ENCODE data around the gene HSF2. TPM values are rescaled to one million over a fixed set of nuclear protein-coding genes. Genes with fewer than 3 reads are reported as not detected.
"Not testable (repeated sequence)": the region's sequence is repeated elsewhere in the genome, so short reads cannot be mapped to it uniquely, and the experiment has no call there.

HSF2 gene
- total RNA-seq, 4 donors from 2014 or later = 21.1 to 37.1 (median 30.7) TPM

GRCh38 chr6:122452509-122452908, 53.1 kb downstream of the HSF2 start:
- Histone ChIP-seq H3K36me3 (peaks cover 6 to 95% of the 10 kb centered on the region in 2 donors), H3K27me3 (no peaks in the 10 kb centered on the region), H3K27ac (no peak overlapping the region), H3K4me1 (peaks cover 0 to 27% (median 3%) of the 10 kb centered on the region in 3 donors), H3K9me3 (no peaks in the 10 kb centered on the region), H3K4me3 (no peak overlapping the region)
- 55 to 57% methylated on average over 1 of the region's 1 CpG for WGBS, 2 donors (ENCODE audit: low coverage in 1 of 2)
- no peak for ATAC-seq
- TF ChIP-seq POLR2A (IDR thresholded peaks at IDR 0.05) (no peak), POLR2AphosphoS5 (IDR thresholded peaks at IDR 0.05) (no peak), CTCF (IDR thresholded peaks at IDR 0.05) (no peak), EP300 (IDR thresholded peaks at IDR 0.05) (no peak)

GRCh38 chr6:122454673-122455072, 55.2 kb downstream of the HSF2 start:
- no peak for ATAC-seq
- Histone ChIP-seq H3K4me3 (no peak overlapping the region), H3K27me3 (no peaks in the 10 kb centered on the region), H3K36me3 (peaks cover 6 to 85% of the 10 kb centered on the region in 2 donors), H3K4me1 (peaks cover 4 to 49% (median 12%) of the 10 kb centered on the region in 3 donors), H3K9me3 (no peaks in the 10 kb centered on the region), H3K27ac (no peak overlapping the region)
- WGBS, 2 donors (ENCODE audit: low coverage in 1 of 2) = 85 to 100% methylated on average over 2 to 4 of the region's 4 CpGs
- TF ChIP-seq EP300 (IDR thresholded peaks at IDR 0.05) (no peak), POLR2AphosphoS5 (IDR thresholded peaks at IDR 0.05) (no peak), POLR2A (IDR thresholded peaks at IDR 0.05) (no peak), CTCF (IDR thresholded peaks at IDR 0.05) (no peak)

GRCh38 chr6:122455116-122455515, 55.7 kb downstream of the HSF2 start:
- WGBS, 2 donors (ENCODE audit: low coverage in 1 of 2) = 92 to 100% methylated on average over 1 of the region's 1 CpG
- peaks cover 6 to 81% of the 10 kb centered on the region in 2 donors for H3K36me3 ChIP-seq
- not testable (repeated sequence) for ATAC-seq, H3K9me3 ChIP-seq, H3K4me3 ChIP-seq, H3K27me3 ChIP-seq, H3K27ac ChIP-seq
- peaks cover 4 to 53% (median 12%) of the 10 kb centered on the region in 3 donors for H3K4me1 ChIP-seq

GRCh38 chr6:122458087-122458486, 58.6 kb downstream of the HSF2 start:
- Histone ChIP-seq H3K36me3 (peaks cover 0 to 51% of the 10 kb centered on the region in 2 donors), H3K27me3 (no peaks in the 10 kb centered on the region), H3K4me1 (peaks cover 4 to 78% (median 12%) of the 10 kb centered on the region in 3 donors), H3K27ac (no peak overlapping the region), H3K9me3 (no peaks in the 10 kb centered on the region), H3K4me3 (no peak overlapping the region)
- TF ChIP-seq CTCF (IDR thresholded peaks at IDR 0.05) (no peak), POLR2AphosphoS5 (IDR thresholded peaks at IDR 0.05) (no peak), EP300 (IDR thresholded peaks at IDR 0.05) (no peak), POLR2A (IDR thresholded peaks at IDR 0.05) (no peak)
- no peak for ATAC-seq
- 87 to 90% methylated on average over 1 of the region's 1 CpG for WGBS, 2 donors (ENCODE audit: low coverage in 1 of 2)

GRCh38 chr6:122459240-122459639, 59.8 kb downstream of the HSF2 start:
- Histone ChIP-seq H3K4me3 (no peak overlapping the region), H3K4me1 (peaks cover 4 to 83% (median 12%) of the 10 kb centered on the region in 3 donors)

GRCh38 chr6:122459865-122460416, 60.5 kb downstream of the HSF2 start:
- ATAC-seq = not testable (repeated sequence)
- 90% methylated on average over 7 of the region's 8 CpGs; no CpG with 5 or more reads in 1 of the 2 donors for WGBS, 2 donors (ENCODE audit: low coverage in 1 of 2)

More at GRCh38 chr6:122459240-122459639, 59.8 kb downstream of the HSF2 start:
- H3K27ac ChIP-seq = no peak overlapping the region
- no peaks in the 10 kb centered on the region for H3K9me3 ChIP-seq
- WGBS, 2 donors (ENCODE audit: low coverage in 1 of 2) = 9 to 29% methylated on average over 2 of the region's 2 CpGs
- peaks cover 0 to 40% of the 10 kb centered on the region in 2 donors for H3K36me3 ChIP-seq
- H3K27me3 ChIP-seq = no peaks in the 10 kb centered on the region
- ATAC-seq = no peak
- no peak for TF ChIP-seq POLR2A (IDR thresholded peaks at IDR 0.05)
- no peak for TF ChIP-seq EP300 (IDR thresholded peaks at IDR 0.05)
- no peak for TF ChIP-seq CTCF (IDR thresholded peaks at IDR 0.05)
- no peak for TF ChIP-seq POLR2AphosphoS5 (IDR thresholded peaks at IDR 0.05)

More at GRCh38 chr6:122459865-122460416, 60.5 kb downstream of the HSF2 start:
- H3K36me3 ChIP-seq = peaks cover 0 to 33% of the 10 kb centered on the region in 2 donors
- H3K27me3 ChIP-seq, H3K4me3 ChIP-seq, H3K9me3 ChIP-seq, H3K27ac ChIP-seq: not testable (repeated sequence)
- H3K4me1 ChIP-seq = peaks cover 4 to 87% (median 12%) of the 10 kb centered on the region in 3 donors

Measured in gastroesophageal sphincter (tissue), 4 donors.